Measurements from ENCODE around the gene RYR2. TPM values are rescaled to one million over a fixed set of nuclear protein-coding genes. Genes with fewer than 3 reads are reported as not detected.

Gene RYR2
- total and polyA plus RNA-seq, 2 of the 8 experiments (the other 6 are each of a cell fraction or from before 2014, with no cell fraction given): 1.3 to 4.4 TPM

GRCh38 chr1:237751090-237751489 is 709.1 kb downstream of the RYR2 start:
- no peak for FAIRE-seq
- Histone ChIP-seq H3K56ac (replicated peaks; ENCODE audit: insufficient read length, low read depth, low read length) (no peak overlapping the region), H3K9ac (replicated peaks in 1 of 4; ENCODE audit: extremely low read depth in 1 of 4, low read depth in 3 of 4, low read length in 3 of 4) (no peak overlapping the region), H3K27ac (ENCODE audit: low read depth, low read length) (no peak overlapping the region), H2BK120ac (replicated peaks; ENCODE audit: low read depth, low read length) (no peak overlapping the region), H3K4ac (replicated peaks; ENCODE audit: insufficient read length, low read depth, low read length) (no peak overlapping the region), H2AFZ (ENCODE audit: low read length) (no peak overlapping the region), H3K27me3 (replicated peaks in 1 of 4; ENCODE audit: control insufficient read depth in 3 of 4, extremely low read depth in 1 of 4, insufficient read depth in 3 of 4, low read length in 3 of 4) (no peaks in the 10 kb centered on the region), H2AK5ac (ENCODE audit: low read depth, low read length) (no peak overlapping the region), H2BK12ac (ENCODE audit: low read depth, low read length) (no peak overlapping the region), H3K4me3 (ENCODE audit: extremely low read depth in 1 of 4, insufficient read depth in 2 of 4, low read depth in 3 of 4, low read length in 4 of 4) (no peak overlapping the region), H3K23ac (ENCODE audit: insufficient read length) (no peak overlapping the region), H2BK5ac (ENCODE audit: low read depth, low read length) (no peak overlapping the region), H4K20me1 (replicated peaks in 1 of 2; ENCODE audit: control insufficient read depth in 1 of 2, insufficient read depth in 2 of 2, low read length in 2 of 2) (no peaks in the 10 kb centered on the region), H3K18ac (ENCODE audit: extremely low read depth, low read length) (no peak overlapping the region), H4K8ac (ENCODE audit: extremely low read depth, insufficient read depth, low read length) (no peak overlapping the region), H4K91ac (replicated peaks; ENCODE audit: insufficient read length, low read length) (no peak overlapping the region), H3K14ac (ENCODE audit: insufficient read length) (no peak overlapping the region), H2BK15ac (ENCODE audit: low read length) (no peak overlapping the region), H3K9me3 (ENCODE audit: insufficient read depth in 2 of 2, low read depth in 1 of 2, low read length in 1 of 2) (no peaks in the 10 kb centered on the region), H4K5ac (ENCODE audit: insufficient read length, low read depth, low read length) (no peak overlapping the region), H3K4me2 (ENCODE audit: insufficient read depth in 1 of 2, low read depth in 2 of 2, low read length in 2 of 2) (no peak overlapping the region), H3K79me2 (ENCODE audit: control insufficient read depth in 1 of 2, insufficient read depth in 2 of 2, low read length in 2 of 2) (no peaks in the 10 kb centered on the region), H3K4me1 (replicated peaks in 1 of 4; ENCODE audit: control insufficient read depth in 3 of 4, insufficient read depth in 4 of 4, low read length in 3 of 4) (peaks cover 0 to 5% (median 0%) of the 10 kb centered on the region in 4 experiments; a peak in 2 of 7 replicates), H3K36me3 (ENCODE audit: control insufficient read depth in 2 of 4, insufficient read depth in 4 of 4, low read length in 3 of 4) (no peaks in the 10 kb centered on the region), H2BK20ac (ENCODE audit: low read length) (no peak overlapping the region), H3K79me1 (ENCODE audit: low read depth, low read length) (no peaks in the 10 kb centered on the region), H3K23me2 (ENCODE audit: low read depth, low read length) (no peaks in the 10 kb centered on the region)
- CTCF ChIA-PET (ENCODE audit: partially characterized antibody): interaction anchor here (1.1 to 1.5 kb wide), 5 partner anchors 9 to 48 kb away, joined by 3 to 5 read pairs (median 4); no protein-coding TSS in a partner anchor
- no peak for DNase-seq (ENCODE audit: low read depth in 1 of 2, low spot score in 2 of 2)
- 90% methylated on average over 2 of the region's 2 CpGs; no CpG with 5 or more reads in 1 of the 2 experiments for WGBS, 2 experiments (ENCODE audit: extremely low coverage in 1 of 2, insufficient coverage in 1 of 2, insufficient read length in 1 of 2, insufficient replicate concordance in 2 of 2, low coverage in 1 of 2, low lambda C conversion rate in 2 of 2, missing lambda C conversion rate in 1 of 2)
- POLR2A ChIA-PET (ENCODE audit: partially characterized antibody): no interaction called here
- TF ChIP-seq RFX5 (IDR thresholded peaks at IDR 0.05; ENCODE audit: borderline replicate concordance, low read depth, low read length): no peak
- TF ChIP-seq USF2 (IDR thresholded peaks at IDR 0.05; ENCODE audit: low read length): no peak
- no peak for TF ChIP-seq ATF3 (IDR thresholded peaks at IDR 0.05; ENCODE audit: insufficient read depth, low read depth, low read length)
- TF ChIP-seq SP4 (IDR thresholded peaks at IDR 0.05; ENCODE audit: low read length): no peak
